Muscle layer of duodenum (tissue), 2 donors: ENCODE measurements around the gene SIN3B.

ENCODE experiments used
- H3K27ac ChIP-seq: one replicate; pipeline ENCODE4 v1.7.0; 2013; ENCODE audit warnings: mild to moderate bottlenecking, low read length
- H3K27me3 ChIP-seq: one replicate; pipeline ENCODE4 v1.7.0; 2013; ENCODE audit warnings: low read depth, mild to moderate bottlenecking, control low read depth, low read length
- H3K36me3 ChIP-seq, 2 donors: one replicate each; pipeline ENCODE4 v1.7.0; 2013; ENCODE audit warnings: low read length in 2 of 2, control low read depth in 1 of 2, mild to moderate bottlenecking in 1 of 2; ENCODE audit not compliant: insufficient read depth in 2 of 2, control insufficient read depth in 1 of 2
- H3K4me1 ChIP-seq, 2 donors: one replicate each; pipeline ENCODE4 v1.7.0; 2013; ENCODE audit warnings: low read length in 2 of 2, mild to moderate bottlenecking in 2 of 2, control low read depth in 1 of 2, moderate library complexity in 1 of 2; ENCODE audit not compliant: insufficient read depth in 2 of 2, control insufficient read depth in 1 of 2
- H3K4me3 ChIP-seq, 2 donors: one replicate each; pipeline ENCODE4 v1.7.0; 2013; ENCODE audit warnings: low read length in 2 of 2, low read depth in 1 of 2, mild to moderate bottlenecking in 1 of 2
- H3K9me3 ChIP-seq, 2 donors: one replicate each; pipeline ENCODE4 v1.7.0; 2013; ENCODE audit warnings: low read length in 2 of 2, control low read depth in 1 of 2, mild to moderate bottlenecking in 1 of 2; ENCODE audit not compliant: control insufficient read depth in 1 of 2
- donor health status: healthy.

The SIN3B gene, protein sequence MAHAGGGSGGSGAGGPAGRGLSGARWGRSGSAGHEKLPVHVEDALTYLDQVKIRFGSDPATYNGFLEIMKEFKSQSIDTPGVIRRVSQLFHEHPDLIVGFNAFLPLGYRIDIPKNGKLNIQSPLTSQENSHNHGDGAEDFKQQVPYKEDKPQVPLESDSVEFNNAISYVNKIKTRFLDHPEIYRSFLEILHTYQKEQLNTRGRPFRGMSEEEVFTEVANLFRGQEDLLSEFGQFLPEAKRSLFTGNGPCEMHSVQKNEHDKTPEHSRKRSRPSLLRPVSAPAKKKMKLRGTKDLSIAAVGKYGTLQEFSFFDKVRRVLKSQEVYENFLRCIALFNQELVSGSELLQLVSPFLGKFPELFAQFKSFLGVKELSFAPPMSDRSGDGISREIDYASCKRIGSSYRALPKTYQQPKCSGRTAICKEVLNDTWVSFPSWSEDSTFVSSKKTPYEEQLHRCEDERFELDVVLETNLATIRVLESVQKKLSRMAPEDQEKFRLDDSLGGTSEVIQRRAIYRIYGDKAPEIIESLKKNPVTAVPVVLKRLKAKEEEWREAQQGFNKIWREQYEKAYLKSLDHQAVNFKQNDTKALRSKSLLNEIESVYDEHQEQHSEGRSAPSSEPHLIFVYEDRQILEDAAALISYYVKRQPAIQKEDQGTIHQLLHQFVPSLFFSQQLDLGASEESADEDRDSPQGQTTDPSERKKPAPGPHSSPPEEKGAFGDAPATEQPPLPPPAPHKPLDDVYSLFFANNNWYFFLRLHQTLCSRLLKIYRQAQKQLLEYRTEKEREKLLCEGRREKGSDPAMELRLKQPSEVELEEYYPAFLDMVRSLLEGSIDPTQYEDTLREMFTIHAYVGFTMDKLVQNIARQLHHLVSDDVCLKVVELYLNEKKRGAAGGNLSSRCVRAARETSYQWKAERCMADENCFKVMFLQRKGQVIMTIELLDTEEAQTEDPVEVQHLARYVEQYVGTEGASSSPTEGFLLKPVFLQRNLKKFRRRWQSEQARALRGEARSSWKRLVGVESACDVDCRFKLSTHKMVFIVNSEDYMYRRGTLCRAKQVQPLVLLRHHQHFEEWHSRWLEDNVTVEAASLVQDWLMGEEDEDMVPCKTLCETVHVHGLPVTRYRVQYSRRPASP

GRCh38 chr19:16829010-16829821 lies at the start of gene SIN3B:
Gene SIN3B (plus strand): TSS chr19:16829398. CDS start chr19:16829421, 23 bp downstream.
- H3K4me1 ChIP-seq = peaks cover 3 to 24% of the 10 kb centered on the region in 2 donors
- peak within 1 kb of the TSS; percentile 85 to 86 for H3K4me3 ChIP-seq
- no peaks in the 10 kb centered on the region for H3K27me3 ChIP-seq
- no peaks in the 10 kb centered on the region for H3K9me3 ChIP-seq
- H3K27ac ChIP-seq = peak within 1 kb of the TSS; percentile 13
- peaks cover 20 to 27% of the 10 kb centered on the region in 2 donors for H3K36me3 ChIP-seq

- Histone ChIP-seq H3K27me3 (no peaks in the 10 kb centered on the region), H3K27ac (no peak overlapping the region), H3K4me1 (no peaks in the 10 kb centered on the region), H3K4me3 (no peak overlapping the region), H3K9me3 (no peaks in the 10 kb centered on the region), H3K36me3 (no peaks in the 10 kb centered on the region)
Measured at GRCh38 chr19:16779539-16780163, 49.5 kb upstream of the SIN3B start.

DNA sequence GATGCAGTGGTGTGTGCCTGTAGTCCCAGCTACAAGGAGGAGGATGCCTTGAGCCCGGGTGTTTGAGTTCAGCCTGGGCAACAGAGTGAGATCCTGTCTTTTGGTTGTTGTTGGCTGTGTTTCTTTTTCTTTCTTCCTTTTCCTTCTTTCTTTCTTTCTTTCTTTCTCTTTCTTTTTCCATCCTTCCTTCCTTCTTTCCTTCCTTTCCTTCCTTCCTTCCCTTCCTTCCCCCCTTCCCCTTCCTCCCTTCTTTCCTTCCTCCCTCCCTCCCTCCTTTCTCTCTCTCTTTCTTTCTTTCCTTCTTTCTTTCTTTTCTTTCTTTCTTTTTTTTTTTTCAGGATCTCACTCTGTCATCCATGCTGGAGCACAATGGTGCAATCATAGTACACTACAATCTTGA lies 46.5 kb upstream of the SIN3B start:
- H3K27me3 ChIP-seq = no peaks in the 10 kb centered on the region
- H3K9me3 ChIP-seq = no peaks in the 10 kb centered on the region
- H3K4me3 ChIP-seq = no peak overlapping the region
- no peaks in the 10 kb centered on the region for H3K4me1 ChIP-seq
- no peaks in the 10 kb centered on the region for H3K36me3 ChIP-seq
- H3K27ac ChIP-seq = no peak overlapping the region

GRCh38 chr19:16788479-16788878 lies 40.7 kb upstream of the SIN3B start:
- Histone ChIP-seq H3K27me3 (no peaks in the 10 kb centered on the region), H3K4me1 (no peaks in the 10 kb centered on the region), H3K36me3 (no peaks in the 10 kb centered on the region), H3K4me3 (peak overlapping the region in 1 of 2 donors; percentile 30), H3K27ac (no peak overlapping the region), H3K9me3 (peaks cover 12 to 21% of the 10 kb centered on the region in 2 donors)

DNA sequence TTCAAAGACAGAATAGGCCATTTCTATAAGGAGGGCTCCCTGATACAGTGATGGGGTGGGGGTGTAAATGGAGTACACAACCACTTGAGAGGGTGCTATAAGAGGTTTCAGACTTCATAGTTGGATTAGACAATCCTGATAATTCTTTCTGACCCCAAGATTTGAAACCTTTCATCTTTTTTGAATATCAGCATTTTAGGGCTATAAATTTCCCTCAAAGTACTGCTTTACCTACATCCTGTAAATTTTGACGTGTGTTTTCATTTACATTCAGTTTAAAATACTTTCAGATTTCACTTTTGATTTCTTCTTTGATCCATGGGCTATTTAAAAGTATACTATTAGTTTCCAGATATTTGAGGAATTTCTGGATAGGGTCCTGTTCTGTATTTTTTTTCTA lies 40.0 kb upstream of the SIN3B start:
- H3K27ac ChIP-seq = no peak overlapping the region
- H3K27me3 ChIP-seq = no peaks in the 10 kb centered on the region
- no peaks in the 10 kb centered on the region for H3K4me1 ChIP-seq
- H3K9me3 ChIP-seq = peaks cover 12 to 21% of the 10 kb centered on the region in 2 donors
- no peaks in the 10 kb centered on the region for H3K36me3 ChIP-seq
- H3K4me3 ChIP-seq = peak overlapping the region in 1 of 2 donors; percentile 30

GRCh38 chr19:16790051-16790450 lies 39.1 kb upstream of the SIN3B start:
- Histone ChIP-seq H3K36me3 (no peaks in the 10 kb centered on the region), H3K4me3 (no peak overlapping the region), H3K4me1 (no peaks in the 10 kb centered on the region), H3K27me3 (no peaks in the 10 kb centered on the region), H3K27ac (no peak overlapping the region), H3K9me3 (peaks cover 12 to 21% of the 10 kb centered on the region in 2 donors)

- no peaks in the 10 kb centered on the region for H3K36me3 ChIP-seq
- H3K4me3 ChIP-seq = no peak overlapping the region
- H3K27ac ChIP-seq = no peak overlapping the region
- H3K27me3 ChIP-seq = no peaks in the 10 kb centered on the region
- H3K4me1 ChIP-seq = no peaks in the 10 kb centered on the region
- peaks cover 12 to 27% of the 10 kb centered on the region in 2 donors for H3K9me3 ChIP-seq
Measured at GRCh38 chr19:16791942-16792341, 37.3 kb upstream of the SIN3B start.

GRCh38 chr19:16794456-16795441 lies 34.4 kb upstream of the SIN3B start:
- Histone ChIP-seq H3K4me1 (no peaks in the 10 kb centered on the region), H3K27me3 (no peaks in the 10 kb centered on the region), H3K36me3 (no peaks in the 10 kb centered on the region), H3K27ac (no peak overlapping the region), H3K9me3 (peaks cover 3 to 16% of the 10 kb centered on the region in 2 donors), H3K4me3 (no peak overlapping the region)

DNA sequence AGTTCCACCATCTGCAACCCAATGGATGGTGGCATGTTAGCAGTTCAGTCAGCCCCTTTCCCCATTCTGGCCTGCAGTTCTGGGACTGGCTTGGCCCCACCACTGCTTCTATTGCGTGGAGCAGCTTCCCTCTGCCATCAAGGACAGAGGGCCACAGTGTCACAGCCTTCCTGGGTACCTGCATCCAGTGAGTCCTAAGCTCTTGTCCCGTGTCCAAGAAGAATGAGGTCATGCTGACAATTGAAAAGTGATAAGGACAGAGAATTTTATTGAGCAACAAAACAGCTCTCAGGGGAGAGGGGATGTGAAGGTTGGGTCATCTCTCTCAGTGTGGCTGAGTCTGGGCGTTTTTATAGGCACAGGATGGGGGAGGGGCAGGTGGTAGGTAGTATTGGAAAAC lies 33.5 kb upstream of the SIN3B start:
- no peak overlapping the region for H3K27ac ChIP-seq
- no peaks in the 10 kb centered on the region for H3K4me1 ChIP-seq
- no peak overlapping the region for H3K4me3 ChIP-seq
- H3K9me3 ChIP-seq = peaks cover 0 to 13% of the 10 kb centered on the region in 2 donors
- H3K27me3 ChIP-seq = no peaks in the 10 kb centered on the region
- no peaks in the 10 kb centered on the region for H3K36me3 ChIP-seq
